GM19328 (cell line): ENCODE results near the gene CHSY3.
A peak's percentile ranks its signal among the peaks of the same experiment; 100 is the strongest.

Source experiments
- ATAC-seq: cut with Tn5 transposase; IDR thresholded peaks from one replicate; pipeline ENCODE4 v1.9.1; 2021; ENCODE audit warnings: mild to moderate bottlenecking, moderate library complexity; ENCODE audit not compliant: unreplicated experiment

CHSY3 gene

DNA sequence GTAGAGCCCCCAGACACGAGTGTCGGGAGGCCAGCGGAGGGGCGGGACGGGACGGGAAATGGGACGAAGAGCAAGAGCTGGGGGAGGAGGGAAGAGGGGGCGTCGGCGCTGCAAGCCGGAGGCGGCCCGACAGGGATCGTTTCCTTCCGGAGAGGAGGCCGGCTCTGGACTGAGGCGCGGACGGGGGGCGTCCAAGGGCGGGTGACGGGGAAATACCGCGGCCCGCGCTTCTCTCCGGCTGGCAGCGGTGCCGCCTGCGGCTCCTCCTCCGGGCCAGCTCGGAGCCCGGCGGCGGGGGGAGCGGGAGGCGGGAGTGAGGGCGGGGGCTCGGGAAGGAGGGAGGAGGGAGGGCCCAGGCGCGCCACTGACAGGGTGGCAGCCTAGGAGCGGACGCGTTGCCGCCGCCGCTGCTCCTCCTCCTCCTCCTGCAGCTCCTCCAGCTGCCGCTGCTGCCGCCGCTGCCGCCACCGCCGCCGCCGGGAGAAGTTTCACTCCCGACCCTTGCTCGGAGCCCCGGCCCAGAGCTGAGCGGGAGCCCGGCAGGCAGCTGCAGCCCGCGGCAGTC lies at the start of gene CHSY3:
Gene CHSY3, plus strand, starts transcription at position 364 of the 565 bp plus-strand sequence.
- ATAC-seq, result peak; percentile 43

DNA sequence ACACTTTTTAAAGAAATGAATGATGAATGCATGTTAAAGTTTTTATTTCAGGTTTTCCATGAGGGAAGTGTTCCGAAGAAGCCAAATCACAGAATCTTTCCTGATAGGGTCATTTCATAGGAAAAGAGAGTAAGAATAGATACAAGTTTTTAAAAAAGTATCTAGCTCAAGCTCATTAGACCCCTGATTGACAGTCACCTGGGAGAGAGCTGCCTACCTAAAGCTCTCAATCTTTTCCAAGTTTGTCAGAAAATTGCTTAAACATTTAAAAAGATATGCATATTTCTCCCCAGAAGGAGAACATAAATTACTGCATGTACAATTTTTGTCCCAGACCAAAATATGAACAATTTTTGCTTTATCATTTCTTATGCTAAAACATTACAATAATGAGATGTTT lies 47.9 kb upstream of the CHSY3 start:
- ATAC-seq, result no peak

DNA sequence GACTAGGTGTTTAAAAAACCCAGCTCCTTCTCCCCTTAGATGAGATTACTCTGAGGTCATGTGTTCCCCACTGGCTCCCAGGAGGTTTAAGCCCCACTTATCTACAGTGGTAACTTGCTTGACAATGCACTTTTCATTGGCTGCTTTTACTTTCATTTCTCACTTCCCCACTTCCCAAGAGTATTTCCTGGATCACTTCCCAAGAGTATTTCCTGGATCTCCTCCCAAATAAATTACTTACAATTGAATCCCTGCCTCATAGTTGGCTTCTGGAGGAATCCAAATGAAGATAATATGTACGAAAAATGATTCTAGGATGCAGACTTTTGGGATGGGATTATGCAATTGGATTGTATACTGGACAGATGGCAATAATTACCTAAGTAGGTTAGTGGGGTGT lies 47.1 kb upstream of the CHSY3 start:
- no peak for ATAC-seq

- no peak for ATAC-seq
Measured at GRCh38 chr5:129858131-129858675, 46.1 kb upstream of the CHSY3 start.

DNA sequence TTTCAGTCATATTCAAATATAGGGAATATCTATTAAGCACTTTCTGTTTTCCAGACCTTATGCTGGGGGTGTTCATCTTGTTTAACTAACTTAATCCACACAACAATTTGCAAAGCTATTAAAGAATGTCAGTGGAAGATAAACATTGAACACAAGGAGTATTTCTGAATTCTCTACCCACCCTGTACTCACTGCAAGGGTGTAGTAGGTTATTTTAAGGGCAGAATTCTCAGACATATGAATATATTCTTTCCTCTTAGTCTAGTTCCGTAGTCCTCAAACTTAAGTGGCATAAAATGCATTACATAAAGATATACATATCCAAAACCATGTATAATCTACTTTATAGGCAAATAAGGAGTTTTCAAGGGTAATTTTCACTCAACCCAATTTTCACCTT lies 19.9 kb upstream of the CHSY3 start:
- ATAC-seq, result no peak

DNA sequence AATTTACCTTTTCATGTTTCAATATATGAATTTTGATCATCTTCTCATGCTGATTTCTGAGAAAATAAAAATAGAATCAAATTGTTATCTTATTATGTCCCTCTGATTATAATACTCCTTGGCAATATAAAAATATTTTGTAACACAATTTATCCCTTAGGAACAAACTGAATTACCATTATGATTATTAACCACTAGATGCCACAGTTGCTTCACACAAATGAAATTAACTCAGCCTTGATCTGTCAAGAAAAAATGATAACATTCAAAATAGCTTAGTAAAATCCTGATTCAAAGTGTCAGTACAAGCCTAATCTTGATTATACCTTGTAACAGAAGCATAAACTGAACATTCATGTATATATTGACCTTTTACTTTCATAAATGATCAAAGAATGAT lies 4.8 kb upstream of the CHSY3 start:
- no peak for ATAC-seq

- ATAC-seq, result no peak
Measured at GRCh38 chr5:129902816-129903215, 1.4 kb upstream of the CHSY3 start.

DNA sequence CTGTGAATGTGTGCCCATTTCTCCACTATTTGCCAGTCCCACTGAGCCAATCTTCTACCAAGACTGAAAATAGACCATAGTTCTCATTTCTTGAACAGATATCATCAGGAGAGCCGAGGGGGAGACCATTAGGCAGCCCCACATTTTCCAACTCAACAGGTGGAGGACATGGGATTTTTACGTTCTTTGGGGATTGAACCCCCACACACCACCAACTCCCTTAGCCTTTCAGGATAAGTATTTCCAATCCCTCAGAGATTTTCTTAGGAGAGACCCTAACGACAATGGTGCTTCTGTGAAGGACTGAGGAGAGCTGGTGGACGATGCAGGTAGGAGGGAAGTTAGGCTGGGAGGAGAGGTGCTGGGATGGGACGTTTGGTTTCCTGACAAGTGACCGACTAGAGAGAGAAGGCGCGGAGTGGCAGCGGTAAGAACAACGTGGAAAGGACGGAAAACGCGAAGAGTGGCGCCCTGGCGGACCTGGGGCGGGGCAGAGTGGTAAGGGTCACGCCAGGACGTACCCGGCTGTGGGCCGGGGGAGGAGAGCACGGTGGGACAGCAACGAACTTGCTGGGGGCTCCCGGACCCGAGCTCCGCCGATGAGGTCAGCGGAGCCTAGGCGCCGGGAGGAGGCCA lies 681 bp upstream of the CHSY3 start:
- ATAC-seq, result no peak

GRCh38 chr5:129904667-129905472 lies 605 bp downstream of the CHSY3 start:
- peak; percentile 20 for ATAC-seq

- no peak for ATAC-seq
Measured at GRCh38 chr5:129905473-129906176, 1.4 kb downstream of the CHSY3 start.

DNA sequence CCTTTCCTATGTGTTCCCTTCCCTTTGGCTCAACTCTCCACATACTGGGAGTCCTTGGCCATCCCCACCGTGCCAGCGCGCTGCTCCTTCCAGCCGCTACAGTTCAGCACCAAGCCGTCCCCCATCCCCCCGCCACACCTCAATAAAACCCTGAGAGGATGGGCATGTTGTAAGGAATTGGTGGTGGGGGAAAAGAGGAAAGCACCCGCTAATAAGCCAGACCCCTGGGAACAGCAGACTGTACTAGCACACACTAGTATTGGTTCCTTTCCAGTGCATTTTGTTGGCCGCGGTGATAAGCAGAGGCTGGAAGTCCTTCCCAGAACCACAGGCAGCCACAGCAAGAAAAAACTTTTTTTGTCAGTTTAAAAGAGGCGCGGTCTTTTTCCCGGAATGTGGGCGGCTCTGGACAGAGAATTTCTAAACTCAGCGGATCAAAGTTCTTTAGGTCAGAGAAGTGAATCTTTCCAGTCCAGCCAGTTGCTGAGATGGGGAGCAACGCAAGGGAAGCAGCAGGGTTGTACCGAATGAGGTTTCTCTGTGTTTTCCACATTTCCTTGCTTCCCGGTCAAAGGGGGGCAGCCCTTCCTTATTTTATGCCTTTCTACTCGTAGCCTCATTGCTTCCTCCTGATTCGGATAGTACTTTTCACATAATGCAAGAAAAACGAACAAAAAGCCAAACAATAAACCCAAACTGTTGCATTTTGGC lies 2.1 kb downstream of the CHSY3 start:
- no peak for ATAC-seq

- ATAC-seq, result no peak
Measured at GRCh38 chr5:129909225-129909624, 5.0 kb downstream of the CHSY3 start.

DNA sequence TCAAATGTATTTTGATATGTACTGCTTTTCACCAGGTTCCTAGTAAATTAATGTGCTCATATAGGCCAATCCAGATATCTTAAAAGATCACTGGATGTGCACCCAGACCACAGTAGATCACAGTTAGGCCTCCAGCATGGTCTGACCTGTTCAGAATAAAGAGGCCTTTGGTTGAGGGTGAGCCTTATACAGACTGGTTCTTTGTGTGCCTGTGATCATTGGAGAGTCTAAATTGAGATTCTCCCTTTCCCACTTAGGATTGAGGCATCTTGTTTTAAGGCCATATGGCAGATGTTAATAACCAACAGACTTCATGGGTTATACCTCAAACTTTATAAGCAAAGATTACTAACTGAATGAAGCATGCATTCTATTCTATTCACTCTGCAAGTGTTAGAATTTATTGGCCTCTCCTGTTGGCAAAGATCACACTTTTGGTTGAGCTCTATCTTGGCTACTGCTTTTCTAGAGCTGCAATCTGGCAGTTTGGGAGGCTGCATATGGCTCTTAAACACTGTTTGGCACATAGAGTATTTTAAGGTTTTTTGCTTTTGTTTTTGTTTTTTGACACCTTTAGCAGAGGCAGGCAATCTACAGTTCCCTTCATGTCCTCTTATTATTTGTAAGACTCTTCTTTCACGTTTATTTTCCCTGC lies 8.5 kb downstream of the CHSY3 start:
- ATAC-seq, result no peak

GRCh38 chr5:129915415-129915814 lies 11.2 kb downstream of the CHSY3 start:
- ATAC-seq, result no peak

DNA sequence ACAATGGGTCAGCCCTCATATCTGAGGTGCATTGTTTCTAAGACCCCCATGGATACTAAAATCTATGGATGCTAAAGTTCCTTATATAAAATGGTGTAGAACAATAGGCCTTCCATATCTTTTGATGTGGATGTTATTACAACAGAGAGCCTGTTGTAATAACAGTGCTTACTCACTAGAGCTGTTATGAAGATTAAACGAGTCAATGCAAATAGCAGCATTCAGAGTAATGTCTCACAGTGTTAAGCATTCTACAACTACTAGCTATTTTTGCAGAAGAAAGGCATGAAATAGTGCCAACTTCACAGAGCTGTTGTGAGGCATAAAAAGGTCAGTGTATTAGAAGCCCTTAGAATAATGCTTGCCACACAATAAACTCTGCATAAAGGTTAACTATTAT lies 13.0 kb downstream of the CHSY3 start:
- ATAC-seq, result no peak

DNA sequence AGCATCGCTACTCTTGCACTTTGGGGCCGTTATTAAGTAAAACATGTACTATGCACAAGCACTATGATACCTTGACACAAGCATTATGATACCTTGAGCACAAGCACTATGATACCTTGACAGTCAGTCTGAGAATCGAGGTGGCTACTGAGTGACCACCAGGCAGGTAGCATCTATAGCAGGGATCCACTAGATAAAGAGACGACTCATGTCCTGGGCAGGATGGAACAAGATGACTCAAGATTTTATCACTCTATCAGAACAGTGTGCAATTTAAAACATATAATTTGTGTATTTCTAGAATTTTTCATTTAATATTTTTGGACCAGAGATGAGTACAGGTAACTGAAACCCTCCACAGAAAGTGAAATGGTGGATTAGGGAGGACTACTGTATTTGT lies 16.9 kb downstream of the CHSY3 start:
- ATAC-seq, result no peak

DNA sequence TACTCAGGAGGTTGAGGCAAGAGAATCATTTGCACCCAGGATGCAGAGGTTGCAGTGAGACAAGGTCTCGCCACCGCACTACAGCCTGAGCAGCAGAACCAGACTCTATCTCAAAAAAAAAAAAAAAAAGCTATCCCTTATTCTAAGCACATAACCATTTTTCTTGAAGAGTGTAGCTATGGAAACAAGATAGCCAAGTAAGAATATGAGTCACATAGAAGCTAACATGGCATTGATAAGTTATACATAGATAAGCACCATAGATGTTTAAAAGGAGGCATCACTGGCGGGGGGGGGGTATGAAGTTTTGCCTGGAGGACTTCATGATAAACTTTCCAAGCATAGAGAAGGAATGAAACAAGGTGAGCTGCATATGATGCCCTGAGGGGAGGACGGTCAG lies 26.0 kb downstream of the CHSY3 start:
- no peak for ATAC-seq

GRCh38 chr5:129935626-129936025 lies 31.4 kb downstream of the CHSY3 start:
- ATAC-seq, result no peak

DNA sequence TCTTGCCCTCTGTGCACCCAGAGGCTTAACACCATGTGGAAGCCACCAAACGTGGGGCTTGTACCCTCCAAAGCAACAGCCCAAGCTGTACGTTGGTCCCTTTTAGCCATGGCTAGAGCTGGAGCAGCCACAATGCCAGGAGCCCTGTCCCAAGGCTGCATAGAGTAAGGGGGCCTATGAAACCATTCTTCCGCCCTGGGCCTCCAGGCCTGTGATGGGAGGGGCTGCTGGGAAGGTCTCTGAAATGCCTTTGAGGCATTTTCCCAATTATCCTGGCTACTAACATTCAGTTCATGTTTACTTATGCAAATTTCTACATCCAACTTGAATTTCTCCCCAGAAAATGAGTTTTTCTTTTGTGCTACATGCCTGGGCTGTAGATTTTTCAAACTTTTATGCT lies 33.8 kb downstream of the CHSY3 start:
- ATAC-seq, result no peak

DNA sequence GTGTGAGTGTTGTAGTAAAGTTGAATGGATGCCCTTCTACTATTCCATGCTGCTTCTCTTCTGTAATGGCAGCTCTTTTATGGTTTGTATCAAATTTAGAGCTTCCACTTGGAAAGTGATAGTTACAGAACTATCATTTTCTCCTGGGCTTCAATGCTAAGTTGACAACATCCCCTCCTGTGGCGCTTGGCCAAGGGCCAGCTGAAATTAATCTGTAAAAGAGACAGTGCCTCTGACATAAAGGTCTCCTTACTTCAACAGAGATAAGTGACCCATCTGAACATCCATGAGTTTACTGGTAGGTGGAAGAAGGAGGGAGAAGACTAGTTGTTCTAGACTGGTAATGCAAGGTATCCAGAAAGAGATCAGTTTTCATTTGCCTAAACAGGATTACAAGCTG lies 39.7 kb downstream of the CHSY3 start:
- ATAC-seq, result no peak
